PFSK-1 (cell line): ENCODE results near the gene ADGB.

ENCODE experiments used
- SIN3A ChIP-seq: IDR thresholded peaks from 2 replicates; pipeline ENCODE4 v1.6.1; 2012; ENCODE audit warnings: mild to moderate bottlenecking, low read length, moderate library complexity, borderline replicate concordance; ENCODE audit not compliant: insufficient read depth
- TAF1 ChIP-seq: IDR thresholded peaks from 2 replicates; pipeline ENCODE4 v1.6.1; 2012; ENCODE audit warnings: low read length, control low read depth, borderline replicate concordance; ENCODE audit not compliant: insufficient read depth
- TF ChIP-seq, protein P1 (sequence below), 2 experiments: IDR thresholded peaks; 2 replicates each; pipeline versions ENCODE4 v1.6.1 to v1.8.0; 2011 to 2012; ENCODE audit warnings: low read depth in 2 of 2, low read length in 2 of 2, control low read depth in 1 of 2, inconsistent platforms in 1 of 2, mild to moderate bottlenecking in 1 of 2, moderate library complexity in 1 of 2; ENCODE audit not compliant: insufficient read depth in 1 of 2

DNA sequence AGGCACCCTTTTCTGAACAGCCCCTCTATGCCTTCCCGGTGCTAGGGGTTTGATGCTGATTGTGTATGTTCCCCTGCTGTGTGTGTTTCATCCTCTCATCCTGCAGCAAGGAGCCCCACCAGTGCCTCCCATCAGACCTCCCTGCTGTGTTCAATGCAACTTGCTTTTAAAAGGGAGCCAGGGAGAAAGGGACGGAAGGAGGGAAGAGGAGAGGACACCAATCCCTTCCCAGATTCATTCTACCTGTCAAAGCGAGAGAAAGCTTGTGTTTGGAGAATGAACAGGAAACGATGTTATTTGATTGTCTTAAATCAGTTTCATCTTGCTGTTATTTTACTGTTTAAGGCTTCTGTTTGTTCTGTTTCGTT, 259.2 kb downstream of the ADGB start:
- TF ChIP-seq, protein P1, sequence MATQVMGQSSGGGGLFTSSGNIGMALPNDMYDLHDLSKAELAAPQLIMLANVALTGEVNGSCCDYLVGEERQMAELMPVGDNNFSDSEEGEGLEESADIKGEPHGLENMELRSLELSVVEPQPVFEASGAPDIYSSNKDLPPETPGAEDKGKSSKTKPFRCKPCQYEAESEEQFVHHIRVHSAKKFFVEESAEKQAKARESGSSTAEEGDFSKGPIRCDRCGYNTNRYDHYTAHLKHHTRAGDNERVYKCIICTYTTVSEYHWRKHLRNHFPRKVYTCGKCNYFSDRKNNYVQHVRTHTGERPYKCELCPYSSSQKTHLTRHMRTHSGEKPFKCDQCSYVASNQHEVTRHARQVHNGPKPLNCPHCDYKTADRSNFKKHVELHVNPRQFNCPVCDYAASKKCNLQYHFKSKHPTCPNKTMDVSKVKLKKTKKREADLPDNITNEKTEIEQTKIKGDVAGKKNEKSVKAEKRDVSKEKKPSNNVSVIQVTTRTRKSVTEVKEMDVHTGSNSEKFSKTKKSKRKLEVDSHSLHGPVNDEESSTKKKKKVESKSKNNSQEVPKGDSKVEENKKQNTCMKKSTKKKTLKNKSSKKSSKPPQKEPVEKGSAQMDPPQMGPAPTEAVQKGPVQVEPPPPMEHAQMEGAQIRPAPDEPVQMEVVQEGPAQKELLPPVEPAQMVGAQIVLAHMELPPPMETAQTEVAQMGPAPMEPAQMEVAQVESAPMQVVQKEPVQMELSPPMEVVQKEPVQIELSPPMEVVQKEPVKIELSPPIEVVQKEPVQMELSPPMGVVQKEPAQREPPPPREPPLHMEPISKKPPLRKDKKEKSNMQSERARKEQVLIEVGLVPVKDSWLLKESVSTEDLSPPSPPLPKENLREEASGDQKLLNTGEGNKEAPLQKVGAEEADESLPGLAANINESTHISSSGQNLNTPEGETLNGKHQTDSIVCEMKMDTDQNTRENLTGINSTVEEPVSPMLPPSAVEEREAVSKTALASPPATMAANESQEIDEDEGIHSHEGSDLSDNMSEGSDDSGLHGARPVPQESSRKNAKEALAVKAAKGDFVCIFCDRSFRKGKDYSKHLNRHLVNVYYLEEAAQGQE (IDR thresholded peaks at IDR 0.05; ENCODE audit: insufficient read depth in 1 of 2, low read depth in 2 of 2, low read length in 2 of 2): no peak
- TF ChIP-seq SIN3A: no peak
- TF ChIP-seq TAF1: no peak
